OCI-LY7 (cell line): ENCODE measurements around the gene SMIM31. TPM values are rescaled to one million over a fixed set of nuclear protein-coding genes. Genes with fewer than 3 reads are reported as not detected.

Source experiments
- BruUV-seq: library from RNA; stranded (reverse); fragments of 400-500 nt; replicated peaks from 2 replicates; lab custom pipeline; 2021; lab: Mats Ljungman, UMichigan
- CTCF ChIA-PET: fragments of 300-600 bp; sonication (Branson Sonifier 250); formaldehyde crosslinking; loops from one replicate; lab custom pipeline; 2022; ENCODE audit warnings: antibody characterized with exemption; ENCODE audit not compliant: unreplicated experiment; lab: Charles Lee
- POLR2A ChIA-PET: fragments of 300-600 bp; sonication (Branson Sonifier 250); formaldehyde crosslinking; loops from one replicate; lab custom pipeline; 2022; ENCODE audit warnings: antibody characterized with exemption; lab: Charles Lee
- DNase-seq: peaks from one replicate; pipeline ENCODE4 v3.0.0-alpha.2; 2015; ENCODE audit warnings: low spot score
- H2AFZ ChIP-seq: fragments of 200-600 bp; sonication (generic), shearing (Covaris generic); 2 replicates; pipeline ENCODE4 v1.6.1; 2014; ENCODE audit warnings: mild to moderate bottlenecking, antibody characterized with exemption, low read length, moderate library complexity
- H3K27ac ChIP-seq: fragments of 200-600 bp; sonication (generic); 2 replicates; pipeline ENCODE4 v1.5.1; 2014; ENCODE audit warnings: mixed run types, low read depth, mild to moderate bottlenecking, moderate library complexity, low read length, inconsistent platforms; ENCODE audit not compliant: poor library complexity, severe bottlenecking
- H3K36me3 ChIP-seq: fragments of 200-600 bp; sonication (generic); 2 replicates; pipeline ENCODE4 v1.6.1; 2014; ENCODE audit warnings: mild to moderate bottlenecking, antibody characterized with exemption, low read length, moderate library complexity, mixed read lengths; ENCODE audit not compliant: insufficient read depth
- H3K4me1 ChIP-seq: fragments of 200-600 bp; sonication (generic); 2 replicates; pipeline ENCODE4 v1.5.1; 2014; ENCODE audit warnings: mild to moderate bottlenecking, low read length; ENCODE audit not compliant: insufficient read depth, poor library complexity, severe bottlenecking
- H3K4me2 ChIP-seq: fragments of 200-600 bp; sonication (generic); 2 replicates; pipeline ENCODE4 v1.6.1; 2014; ENCODE audit warnings: mild to moderate bottlenecking, low read length
- H3K4me3 ChIP-seq: fragments of 200-600 bp; sonication (generic); 2 replicates; pipeline ENCODE4 v1.5.1; 2014; ENCODE audit warnings: mild to moderate bottlenecking, low read depth, low read length; ENCODE audit not compliant: poor library complexity, severe bottlenecking
- H3K79me2 ChIP-seq: fragments of 200-600 bp; sonication (generic); 2 replicates; pipeline ENCODE4 v1.6.1; 2016; ENCODE audit warnings: low read depth, mild to moderate bottlenecking, low read length, moderate library complexity, mixed read lengths; ENCODE audit not compliant: insufficient read depth
- H3K9me2 ChIP-seq: fragments of 200-600 bp; sonication (generic); 2 replicates; pipeline ENCODE4 v1.6.1; 2016; ENCODE audit warnings: mild to moderate bottlenecking, low read length, mixed read lengths; ENCODE audit not compliant: insufficient read depth
- H3K9me3 ChIP-seq: fragments of 200-600 bp; sonication (generic); 2 replicates; pipeline ENCODE4 v1.6.1; 2014; ENCODE audit warnings: mild to moderate bottlenecking, mixed run types, low read length, mixed read lengths
- H4K20me1 ChIP-seq: fragments of 200-600 bp; sonication (generic); 2 replicates; pipeline ENCODE4 v1.6.1; 2014; ENCODE audit warnings: mild to moderate bottlenecking, antibody characterized with exemption, low read length, moderate library complexity, mixed read lengths; ENCODE audit not compliant: insufficient read depth
- EZH2phosphoT487 ChIP-seq: fragments of 200-600 bp; sonication (generic); IDR thresholded peaks from 2 replicates; pipeline ENCODE4 v1.6.1; 2018; ENCODE audit warnings: low read depth, borderline replicate concordance, mild to moderate bottlenecking, mixed run types, antibody characterized with exemption, low read length, moderate library complexity, mixed read lengths
- intact Hi-C: fragments of 100-400 bp; cut with micrococcal nuclease; formaldehyde crosslinking; loops from one replicate; pipeline ENCODE4 v1.10.0; 2022; ENCODE audit not compliant: unreplicated experiment
- total RNA-seq, 2 experiments: library from RNA; depleted of rRNA in 1 of 2; stranded (reverse); fragments of >200 nt in 1 of 2; shearing (Covaris generic) in 1 of 2; gene quantifications; 2 replicates each; pipeline ENCODE4 v1.2.3, GENCODE V29; 2014 to 2022
- TF ChIP-seq, protein P1 (sequence below): fragments of 200-600 bp; sonication (generic); conservative IDR thresholded peaks from 2 replicates; pipeline ENCODE4 v1.5.1; 2014; ENCODE audit warnings: mild to moderate bottlenecking, antibody characterized with exemption, low read length, moderate library complexity, mixed read lengths

Gene SMIM31
- total RNA-seq, 2 experiments from 2014 or later: not detected

DNA sequence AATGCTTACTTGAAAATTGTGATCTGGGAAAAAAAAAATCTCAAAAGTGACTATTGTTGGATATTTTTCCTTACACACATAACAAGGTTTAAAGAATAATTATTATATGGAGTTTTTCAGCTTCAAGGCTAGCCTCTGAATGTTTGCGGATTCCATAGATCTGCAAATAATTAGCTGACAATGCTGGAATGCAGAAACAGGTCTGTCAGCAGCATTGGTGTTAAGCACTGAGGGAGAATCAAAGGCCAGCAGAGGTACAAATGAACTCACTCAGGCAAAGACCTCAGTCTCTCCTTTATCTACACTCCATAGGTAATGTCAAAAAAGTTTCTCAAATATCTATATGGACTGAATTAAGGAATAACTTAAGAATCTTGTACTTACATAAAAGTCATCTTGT is 35.1 kb downstream of the SMIM31 start:
- Histone ChIP-seq H2AFZ (no peak overlapping the region), H3K36me3 (no peaks in the 10 kb centered on the region), H3K4me1 (no peaks in the 10 kb centered on the region), H3K9me2 (no peaks in the 10 kb centered on the region), H3K9me3 (no peaks in the 10 kb centered on the region), H3K4me3 (no peak overlapping the region), H3K27ac (no peak overlapping the region), H3K4me2 (no peak overlapping the region), H3K79me2 (no peaks in the 10 kb centered on the region), H4K20me1 (no peaks in the 10 kb centered on the region)
- intact Hi-C loops: no loop called here
- DNase-seq: no peak
- TF ChIP-seq, protein P1, sequence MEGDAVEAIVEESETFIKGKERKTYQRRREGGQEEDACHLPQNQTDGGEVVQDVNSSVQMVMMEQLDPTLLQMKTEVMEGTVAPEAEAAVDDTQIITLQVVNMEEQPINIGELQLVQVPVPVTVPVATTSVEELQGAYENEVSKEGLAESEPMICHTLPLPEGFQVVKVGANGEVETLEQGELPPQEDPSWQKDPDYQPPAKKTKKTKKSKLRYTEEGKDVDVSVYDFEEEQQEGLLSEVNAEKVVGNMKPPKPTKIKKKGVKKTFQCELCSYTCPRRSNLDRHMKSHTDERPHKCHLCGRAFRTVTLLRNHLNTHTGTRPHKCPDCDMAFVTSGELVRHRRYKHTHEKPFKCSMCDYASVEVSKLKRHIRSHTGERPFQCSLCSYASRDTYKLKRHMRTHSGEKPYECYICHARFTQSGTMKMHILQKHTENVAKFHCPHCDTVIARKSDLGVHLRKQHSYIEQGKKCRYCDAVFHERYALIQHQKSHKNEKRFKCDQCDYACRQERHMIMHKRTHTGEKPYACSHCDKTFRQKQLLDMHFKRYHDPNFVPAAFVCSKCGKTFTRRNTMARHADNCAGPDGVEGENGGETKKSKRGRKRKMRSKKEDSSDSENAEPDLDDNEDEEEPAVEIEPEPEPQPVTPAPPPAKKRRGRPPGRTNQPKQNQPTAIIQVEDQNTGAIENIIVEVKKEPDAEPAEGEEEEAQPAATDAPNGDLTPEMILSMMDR: no peak
- TF ChIP-seq EZH2phosphoT487: no peak
- no TSS peak for BruUV-seq
- CTCF ChIA-PET: no interaction called here
- POLR2A ChIA-PET: interaction anchor here (0.6 to 0.7 kb wide), 2 partner anchors 25 to 32 kb away, joined by 3 read pairs; no protein-coding TSS in a partner anchor

DNA sequence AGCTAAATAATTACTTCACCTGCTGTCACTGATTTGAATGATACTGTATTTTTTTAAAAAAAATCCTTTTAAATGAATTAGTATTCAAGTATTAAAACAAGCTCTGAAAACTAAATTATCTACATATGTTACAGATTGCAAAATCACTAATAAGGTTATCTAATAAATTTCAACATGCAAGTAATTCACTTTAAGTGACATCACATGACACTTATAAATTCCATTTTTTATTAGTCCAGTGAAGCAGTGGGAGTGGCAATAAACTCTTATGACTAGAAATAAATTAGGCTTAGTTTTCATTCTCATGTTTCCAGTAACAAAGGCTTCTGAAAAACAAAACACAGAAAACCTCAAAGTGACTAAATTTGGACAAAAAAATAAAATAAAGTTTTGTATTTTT is 36.3 kb downstream of the SMIM31 start:
- Histone ChIP-seq H2AFZ (no peak overlapping the region), H4K20me1 (no peaks in the 10 kb centered on the region), H3K79me2 (no peaks in the 10 kb centered on the region), H3K27ac (no peak overlapping the region), H3K9me2 (no peaks in the 10 kb centered on the region), H3K4me1 (no peaks in the 10 kb centered on the region), H3K9me3 (no peaks in the 10 kb centered on the region), H3K36me3 (no peaks in the 10 kb centered on the region), H3K4me3 (no peak overlapping the region), H3K4me2 (no peak overlapping the region)
- ChIA-PET CTCF (no interaction called here), POLR2A (interaction anchor here (0.6 to 0.8 kb wide), 3 partner anchors 9 to 41 kb away, joined by 3 to 4 read pairs (median 3); no protein-coding TSS in a partner anchor)
- BruUV-seq: no TSS peak
- intact Hi-C loops: no loop called here
- no peak for DNase-seq
- TF ChIP-seq EZH2phosphoT487: no peak
- TF ChIP-seq, protein P1: no peak

DNA sequence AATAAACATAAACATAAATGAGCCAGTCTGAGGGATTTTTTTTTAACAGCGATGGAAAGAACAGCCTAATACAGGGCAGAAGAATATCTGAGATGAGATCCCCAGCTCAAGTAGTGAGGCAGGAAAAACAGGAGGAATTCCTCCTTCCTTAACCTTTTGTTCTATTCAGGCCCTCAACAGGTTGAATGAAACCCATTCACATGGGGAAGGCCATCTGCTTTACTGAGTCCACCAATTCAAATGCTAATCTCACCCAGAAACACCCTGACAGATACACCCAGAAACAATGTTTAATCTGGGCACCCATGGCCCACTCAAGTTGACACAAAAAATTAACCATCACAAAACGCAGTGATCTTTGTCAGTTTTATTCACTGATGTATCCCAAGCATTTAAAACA is 45.5 kb downstream of the SMIM31 start:
- Histone ChIP-seq H3K79me2 (no peaks in the 10 kb centered on the region), H4K20me1 (no peaks in the 10 kb centered on the region), H3K4me1 (no peaks in the 10 kb centered on the region), H3K4me2 (no peak overlapping the region), H2AFZ (no peak overlapping the region), H3K9me2 (no peaks in the 10 kb centered on the region), H3K9me3 (no peaks in the 10 kb centered on the region), H3K36me3 (no peaks in the 10 kb centered on the region), H3K4me3 (no peak overlapping the region), H3K27ac (no peak overlapping the region)
- CTCF ChIA-PET: no interaction called here
- intact Hi-C loops: no loop called here
- TF ChIP-seq, protein P1: no peak
- no peak for TF ChIP-seq EZH2phosphoT487
- POLR2A ChIA-PET: interaction anchor here (0.9 kb wide), 1 partner anchor 9 kb away, joined by 3 read pairs; no protein-coding TSS in a partner anchor
- DNase-seq: no peak
- no TSS peak for BruUV-seq
